GM23338 (cell line): ENCODE data around the gene PDE4D. TPM values are rescaled to one million over a fixed set of nuclear protein-coding genes. Genes with fewer than 3 reads are reported as not detected.

ENCODE experiments used
- ATAC-seq: fragments of 200-7000 bp; cut with Tn5 transposase; 3 replicates; pipeline ENCODE4 v1.9.1; 2020
- DNase-seq: peaks from one replicate; pipeline ENCODE4 v3.0.0-alpha.2; 2015; ENCODE audit warnings: low spot score
- H2AFZ ChIP-seq: fragments of 200-600 bp; sonication (generic); 2 replicates; pipeline ENCODE4 v1.8.0; 2016; ENCODE audit warnings: antibody characterized with exemption, mild to moderate bottlenecking, moderate library complexity
- H3F3A ChIP-seq: fragments of 200-600 bp; sonication (generic); replicated peaks from 2 replicates; pipeline ENCODE4 v1.8.0; 2017; ENCODE audit warnings: antibody characterized with exemption, mixed run types, low read depth
- H3K27ac ChIP-seq: fragments of 200-600 bp; sonication (generic); 2 replicates; pipeline ENCODE4 v1.6.1; 2016; ENCODE audit warnings: low read depth
- H3K27me3 ChIP-seq: fragments of 200-600 bp; sonication (generic); 2 replicates; pipeline ENCODE4 v1.8.0; 2016; ENCODE audit warnings: mild to moderate bottlenecking, mixed run types, moderate library complexity; ENCODE audit not compliant: insufficient read depth
- H3K36me3 ChIP-seq: fragments of 200-600 bp; sonication (generic); 2 replicates; pipeline ENCODE4 v1.8.0; 2016; ENCODE audit warnings: mild to moderate bottlenecking; ENCODE audit not compliant: insufficient read depth
- H3K4me1 ChIP-seq: fragments of 200-600 bp; sonication (generic); 2 replicates; pipeline ENCODE4 v1.8.0; 2016; ENCODE audit warnings: mild to moderate bottlenecking, moderate library complexity; ENCODE audit not compliant: insufficient read depth
- H3K4me2 ChIP-seq: fragments of 200-600 bp; sonication (generic); 2 replicates; pipeline ENCODE4 v1.7.1; 2017; ENCODE audit warnings: mixed run types
- H3K4me3 ChIP-seq: fragments of 200-600 bp; sonication (generic); 2 replicates; pipeline ENCODE4 v1.6.1; 2016; ENCODE audit warnings: mixed run types
- H3K79me2 ChIP-seq: fragments of 200-600 bp; sonication (generic); replicated peaks from 2 replicates; pipeline ENCODE4 v1.8.0; 2017; ENCODE audit warnings: mild to moderate bottlenecking; ENCODE audit not compliant: insufficient read depth
- H3K9me2 ChIP-seq: fragments of 200-600 bp; sonication (generic); 2 replicates; pipeline ENCODE4 v1.8.0; 2017; ENCODE audit not compliant: insufficient read depth
- H4K20me1 ChIP-seq: fragments of 200-600 bp; sonication (generic); replicated peaks from 2 replicates; pipeline ENCODE4 v1.8.0; 2017; ENCODE audit warnings: mild to moderate bottlenecking; ENCODE audit not compliant: insufficient read depth
- H3K27ac Mint-ChIP-seq: 2 replicates; pipeline ENCODE4 v1.8.0; 2020; ENCODE audit warnings: inconsistent platforms, mild to moderate bottlenecking, moderate library complexity, mixed read lengths
- H3K27me3 Mint-ChIP-seq: 3 replicates; pipeline ENCODE4 v1.8.0; 2022; ENCODE audit warnings: low read depth, mild to moderate bottlenecking, moderate library complexity, mixed read lengths, inconsistent platforms; ENCODE audit not compliant: insufficient read depth, poor library complexity
- H3K36me3 Mint-ChIP-seq: 3 replicates; pipeline ENCODE4 v1.8.0; 2021; ENCODE audit warnings: low read depth, mild to moderate bottlenecking, inconsistent platforms, moderate library complexity, mixed read lengths
- H3K4me1 Mint-ChIP-seq: 3 replicates; pipeline ENCODE4 v1.8.0; 2020; ENCODE audit warnings: mild to moderate bottlenecking, inconsistent platforms, mixed read lengths
- H3K4me3 Mint-ChIP-seq: 3 replicates; pipeline ENCODE4 v1.8.0; 2021; ENCODE audit warnings: moderate library complexity, mild to moderate bottlenecking, inconsistent platforms, mixed read lengths
- H3K9me3 Mint-ChIP-seq: 3 replicates; pipeline ENCODE4 v1.8.0; 2020; ENCODE audit warnings: moderate library complexity, mild to moderate bottlenecking, inconsistent platforms, mixed read lengths
- EZH2phosphoT487 ChIP-seq: fragments of 200-600 bp; sonication (generic); IDR thresholded peaks from one replicate; pipeline ENCODE4 v1.8.1; 2018; ENCODE audit warnings: antibody characterized with exemption; ENCODE audit not compliant: unreplicated experiment
- JUNB ChIP-seq: IDR thresholded peaks from one replicate; pipeline ENCODE4 v1.6.1; 2016; ENCODE audit warnings: antibody characterized with exemption; ENCODE audit not compliant: unreplicated experiment
- polyA plus RNA-seq: library from polyadenylated mRNA; unstranded; fragments of >200 nt; fragmentation: Nextera tagmentation; extraction: Ambion mirVana; gene quantifications from 2 replicates; pipeline ENCODE4 v1.2.1, GENCODE V29; 2016
- total RNA-seq: library from RNA; depleted of rRNA; stranded (reverse); fragments of >200 nt; shearing (Covaris generic); gene quantifications from 2 replicates; pipeline ENCODE4 v1.2.3, GENCODE V29; 2014
- TF ChIP-seq, protein P1 (sequence below): fragments of 250-450 bp; sonication (Bioruptor Pico); IDR thresholded peaks from 2 replicates; pipeline ENCODE4 v1.5.0; 2020; ENCODE audit warnings: mild to moderate bottlenecking, moderate library complexity
- TF ChIP-seq, protein P2 (sequence below), 2 experiments: fragments of 200-600 bp in 1 of 2; sonication (generic) in 1 of 2; conservative IDR thresholded peaks; 2 replicates each; pipeline versions ENCODE4 v1.5.1 to v1.6.1; 2016 to 2017; ENCODE audit warnings: antibody characterized with exemption in 2 of 2, low read depth in 2 of 2, mild to moderate bottlenecking in 2 of 2, moderate library complexity in 1 of 2

PDE4D gene
- total and polyA plus RNA-seq, 2 experiments from 2014 or later, result 2.1 to 4.7 TPM

- TF ChIP-seq, protein P1, sequence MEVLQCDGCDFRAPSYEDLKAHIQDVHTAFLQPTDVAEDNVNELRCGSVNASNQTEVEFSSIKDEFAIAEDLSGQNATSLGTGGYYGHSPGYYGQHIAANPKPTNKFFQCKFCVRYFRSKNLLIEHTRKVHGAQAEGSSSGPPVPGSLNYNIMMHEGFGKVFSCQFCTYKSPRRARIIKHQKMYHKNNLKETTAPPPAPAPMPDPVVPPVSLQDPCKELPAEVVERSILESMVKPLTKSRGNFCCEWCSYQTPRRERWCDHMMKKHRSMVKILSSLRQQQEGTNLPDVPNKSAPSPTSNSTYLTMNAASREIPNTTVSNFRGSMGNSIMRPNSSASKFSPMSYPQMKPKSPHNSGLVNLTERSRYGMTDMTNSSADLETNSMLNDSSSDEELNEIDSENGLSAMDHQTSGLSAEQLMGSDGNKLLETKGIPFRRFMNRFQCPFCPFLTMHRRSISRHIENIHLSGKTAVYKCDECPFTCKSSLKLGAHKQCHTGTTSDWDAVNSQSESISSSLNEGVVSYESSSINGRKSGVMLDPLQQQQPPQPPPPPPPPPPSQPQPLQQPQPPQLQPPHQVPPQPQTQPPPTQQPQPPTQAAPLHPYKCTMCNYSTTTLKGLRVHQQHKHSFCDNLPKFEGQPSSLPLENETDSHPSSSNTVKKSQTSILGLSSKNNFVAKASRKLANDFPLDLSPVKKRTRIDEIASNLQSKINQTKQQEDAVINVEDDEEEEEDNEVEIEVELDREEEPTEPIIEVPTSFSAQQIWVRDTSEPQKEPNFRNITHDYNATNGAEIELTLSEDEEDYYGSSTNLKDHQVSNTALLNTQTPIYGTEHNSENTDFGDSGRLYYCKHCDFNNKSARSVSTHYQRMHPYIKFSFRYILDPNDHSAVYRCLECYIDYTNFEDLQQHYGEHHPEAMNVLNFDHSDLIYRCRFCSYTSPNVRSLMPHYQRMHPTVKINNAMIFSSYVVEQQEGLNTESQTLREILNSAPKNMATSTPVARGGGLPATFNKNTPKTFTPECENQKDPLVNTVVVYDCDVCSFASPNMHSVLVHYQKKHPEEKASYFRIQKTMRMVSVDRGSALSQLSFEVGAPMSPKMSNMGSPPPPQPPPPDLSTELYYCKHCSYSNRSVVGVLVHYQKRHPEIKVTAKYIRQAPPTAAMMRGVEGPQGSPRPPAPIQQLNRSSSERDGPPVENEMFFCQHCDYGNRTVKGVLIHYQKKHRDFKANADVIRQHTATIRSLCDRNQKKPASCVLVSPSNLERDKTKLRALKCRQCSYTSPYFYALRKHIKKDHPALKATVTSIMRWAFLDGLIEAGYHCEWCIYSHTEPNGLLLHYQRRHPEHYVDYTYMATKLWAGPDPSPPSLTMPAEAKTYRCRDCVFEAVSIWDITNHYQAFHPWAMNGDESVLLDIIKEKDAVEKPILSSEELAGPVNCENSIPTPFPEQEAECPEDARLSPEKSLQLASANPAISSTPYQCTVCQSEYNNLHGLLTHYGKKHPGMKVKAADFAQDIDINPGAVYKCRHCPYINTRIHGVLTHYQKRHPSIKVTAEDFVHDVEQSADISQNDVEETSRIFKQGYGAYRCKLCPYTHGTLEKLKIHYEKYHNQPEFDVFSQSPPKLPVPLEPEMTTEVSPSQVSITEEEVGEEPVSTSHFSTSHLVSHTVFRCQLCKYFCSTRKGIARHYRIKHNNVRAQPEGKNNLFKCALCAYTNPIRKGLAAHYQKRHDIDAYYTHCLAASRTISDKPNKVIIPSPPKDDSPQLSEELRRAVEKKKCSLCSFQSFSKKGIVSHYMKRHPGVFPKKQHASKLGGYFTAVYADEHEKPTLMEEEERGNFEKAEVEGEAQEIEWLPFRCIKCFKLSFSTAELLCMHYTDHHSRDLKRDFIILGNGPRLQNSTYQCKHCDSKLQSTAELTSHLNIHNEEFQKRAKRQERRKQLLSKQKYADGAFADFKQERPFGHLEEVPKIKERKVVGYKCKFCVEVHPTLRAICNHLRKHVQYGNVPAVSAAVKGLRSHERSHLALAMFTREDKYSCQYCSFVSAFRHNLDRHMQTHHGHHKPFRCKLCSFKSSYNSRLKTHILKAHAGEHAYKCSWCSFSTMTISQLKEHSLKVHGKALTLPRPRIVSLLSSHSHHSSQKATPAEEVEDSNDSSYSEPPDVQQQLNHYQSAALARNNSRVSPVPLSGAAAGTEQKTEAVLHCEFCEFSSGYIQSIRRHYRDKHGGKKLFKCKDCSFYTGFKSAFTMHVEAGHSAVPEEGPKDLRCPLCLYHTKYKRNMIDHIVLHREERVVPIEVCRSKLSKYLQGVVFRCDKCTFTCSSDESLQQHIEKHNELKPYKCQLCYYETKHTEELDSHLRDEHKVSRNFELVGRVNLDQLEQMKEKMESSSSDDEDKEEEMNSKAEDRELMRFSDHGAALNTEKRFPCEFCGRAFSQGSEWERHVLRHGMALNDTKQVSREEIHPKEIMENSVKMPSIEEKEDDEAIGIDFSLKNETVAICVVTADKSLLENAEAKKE, result no peak
- TF ChIP-seq, protein P2, sequence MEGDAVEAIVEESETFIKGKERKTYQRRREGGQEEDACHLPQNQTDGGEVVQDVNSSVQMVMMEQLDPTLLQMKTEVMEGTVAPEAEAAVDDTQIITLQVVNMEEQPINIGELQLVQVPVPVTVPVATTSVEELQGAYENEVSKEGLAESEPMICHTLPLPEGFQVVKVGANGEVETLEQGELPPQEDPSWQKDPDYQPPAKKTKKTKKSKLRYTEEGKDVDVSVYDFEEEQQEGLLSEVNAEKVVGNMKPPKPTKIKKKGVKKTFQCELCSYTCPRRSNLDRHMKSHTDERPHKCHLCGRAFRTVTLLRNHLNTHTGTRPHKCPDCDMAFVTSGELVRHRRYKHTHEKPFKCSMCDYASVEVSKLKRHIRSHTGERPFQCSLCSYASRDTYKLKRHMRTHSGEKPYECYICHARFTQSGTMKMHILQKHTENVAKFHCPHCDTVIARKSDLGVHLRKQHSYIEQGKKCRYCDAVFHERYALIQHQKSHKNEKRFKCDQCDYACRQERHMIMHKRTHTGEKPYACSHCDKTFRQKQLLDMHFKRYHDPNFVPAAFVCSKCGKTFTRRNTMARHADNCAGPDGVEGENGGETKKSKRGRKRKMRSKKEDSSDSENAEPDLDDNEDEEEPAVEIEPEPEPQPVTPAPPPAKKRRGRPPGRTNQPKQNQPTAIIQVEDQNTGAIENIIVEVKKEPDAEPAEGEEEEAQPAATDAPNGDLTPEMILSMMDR (conservative IDR thresholded peaks at IDR 0.05; ENCODE audit: low read depth in 2 of 2), result no peak; a peak in 1 of 4 replicates
Observed at GRCh38 chr5:59351076-59351794, 542.3 kb downstream of the PDE4D start (continued).

GRCh38 chr5:59348189-59348588, 545.3 kb downstream of the PDE4D start:
- Histone ChIP-seq H2AFZ (no peak overlapping the region), H3K9me2 (no peaks in the 10 kb centered on the region), H3K4me3 (no peak overlapping the region), H3K27ac (no peak overlapping the region), H3K27me3 (no peaks in the 10 kb centered on the region), H3K36me3 (no peaks in the 10 kb centered on the region), H3F3A (no peaks in the 10 kb centered on the region), H3K4me2 (no peak overlapping the region), H4K20me1 (no peaks in the 10 kb centered on the region), H3K4me1 (no peaks in the 10 kb centered on the region), H3K79me2 (no peaks in the 10 kb centered on the region)
- ATAC-seq (no peak), DNase-seq (peak; percentile 30)
- no peak overlapping the region for H3K27ac Mint-ChIP-seq
- no peaks in the 10 kb centered on the region for H3K36me3 Mint-ChIP-seq
- H3K4me1 Mint-ChIP-seq, result peaks cover 6% of the 10 kb centered on the region; the same call in 1 of the 3 replicates
- no peaks in the 10 kb centered on the region for H3K27me3 Mint-ChIP-seq
- H3K9me3 Mint-ChIP-seq, result no peaks in the 10 kb centered on the region
- H3K4me3 Mint-ChIP-seq, result no peak overlapping the region
- TF ChIP-seq JUNB, result no peak
- TF ChIP-seq EZH2phosphoT487, result no peak
- TF ChIP-seq, protein P2 (conservative IDR thresholded peaks at IDR 0.05; ENCODE audit: low read depth in 2 of 2), result no peak; a peak in 1 of 4 replicates
